ENCODE data around the gene CST3. TPM values are rescaled to one million over a fixed set of nuclear protein-coding genes. Genes with fewer than 3 reads are reported as not detected.

The CST3 gene
- total RNA-seq, 1 donor: 229 TPM

- Histone ChIP-seq H3K79me2 (ENCODE audit: insufficient read depth, low read length) (peaks cover 26% of the 10 kb centered on the region), H3K27ac (ENCODE audit: low read depth, low read length) (no peak overlapping the region), H3K4me2 (ENCODE audit: insufficient read depth, low read length) (no peak overlapping the region), H3K4me1 (ENCODE audit: insufficient read depth, low read length) (peaks cover 17% of the 10 kb centered on the region), H3K36me3 (ENCODE audit: insufficient read depth, low read length) (peaks cover 20% of the 10 kb centered on the region), H4K20me1 (ENCODE audit: insufficient read depth, low read length) (peaks cover 24% of the 10 kb centered on the region), H3K4me3 (ENCODE audit: insufficient read depth, low read length) (no peak overlapping the region), H2AFZ (ENCODE audit: low read length) (no peak overlapping the region), H3K27me3 (ENCODE audit: insufficient read depth, low read length) (no peaks in the 10 kb centered on the region), H3K9me3 (ENCODE audit: low read depth, low read length) (no peaks in the 10 kb centered on the region)
- TF ChIP-seq, protein P1, sequence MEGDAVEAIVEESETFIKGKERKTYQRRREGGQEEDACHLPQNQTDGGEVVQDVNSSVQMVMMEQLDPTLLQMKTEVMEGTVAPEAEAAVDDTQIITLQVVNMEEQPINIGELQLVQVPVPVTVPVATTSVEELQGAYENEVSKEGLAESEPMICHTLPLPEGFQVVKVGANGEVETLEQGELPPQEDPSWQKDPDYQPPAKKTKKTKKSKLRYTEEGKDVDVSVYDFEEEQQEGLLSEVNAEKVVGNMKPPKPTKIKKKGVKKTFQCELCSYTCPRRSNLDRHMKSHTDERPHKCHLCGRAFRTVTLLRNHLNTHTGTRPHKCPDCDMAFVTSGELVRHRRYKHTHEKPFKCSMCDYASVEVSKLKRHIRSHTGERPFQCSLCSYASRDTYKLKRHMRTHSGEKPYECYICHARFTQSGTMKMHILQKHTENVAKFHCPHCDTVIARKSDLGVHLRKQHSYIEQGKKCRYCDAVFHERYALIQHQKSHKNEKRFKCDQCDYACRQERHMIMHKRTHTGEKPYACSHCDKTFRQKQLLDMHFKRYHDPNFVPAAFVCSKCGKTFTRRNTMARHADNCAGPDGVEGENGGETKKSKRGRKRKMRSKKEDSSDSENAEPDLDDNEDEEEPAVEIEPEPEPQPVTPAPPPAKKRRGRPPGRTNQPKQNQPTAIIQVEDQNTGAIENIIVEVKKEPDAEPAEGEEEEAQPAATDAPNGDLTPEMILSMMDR (IDR thresholded peaks at IDR 0.05; ENCODE audit: extremely low read depth, low read depth, low read length): no peak
- DNase-seq (ENCODE audit: insufficient read length, low spot score, missing footprints): no peak
Measured at GRCh38 chr20:23634044-23634801, 3.5 kb downstream of the CST3 start.

DNA sequence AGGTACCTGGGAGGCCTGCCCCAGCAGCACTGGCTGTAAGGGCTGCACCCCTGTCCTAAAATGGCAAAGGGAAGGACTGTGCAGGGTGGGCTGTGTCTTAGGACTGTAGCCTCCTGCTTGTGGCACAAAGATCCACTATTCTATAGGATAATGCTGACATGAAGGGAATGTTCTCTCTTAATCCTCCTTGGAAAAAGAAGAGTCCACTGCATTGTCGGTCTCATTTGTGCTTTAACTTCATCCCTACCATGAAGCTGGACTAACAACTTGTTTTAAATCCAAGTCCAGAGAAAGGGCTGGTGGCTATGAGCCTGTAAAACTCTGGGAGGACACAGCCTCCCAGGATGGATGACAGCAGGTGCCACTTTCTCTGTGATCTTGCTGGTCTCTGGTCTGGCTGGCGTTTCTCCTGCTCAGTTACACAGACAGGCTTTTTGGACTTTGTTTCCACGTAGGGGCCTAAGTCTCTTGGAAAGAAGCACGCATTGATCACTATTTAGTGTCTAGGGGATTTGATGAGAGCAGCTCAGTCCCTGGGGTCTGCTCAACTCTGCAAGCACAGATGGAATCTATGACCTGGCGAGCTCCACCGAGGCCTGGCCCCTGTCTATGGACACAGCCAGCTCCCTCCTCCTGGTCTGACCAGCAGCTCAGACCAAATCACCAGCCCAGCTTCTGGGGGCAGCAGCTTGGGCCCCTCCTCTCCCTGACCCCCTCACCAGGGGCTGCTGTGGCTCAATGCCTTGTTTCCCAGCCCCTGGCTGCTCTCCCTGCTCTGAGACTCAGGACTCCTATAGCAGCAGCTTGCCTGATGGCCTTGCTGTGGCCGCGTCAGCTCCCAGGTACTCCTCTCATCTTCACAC lies 4.8 kb downstream of the CST3 start:
- peaks cover 24% of the 10 kb centered on the region for H4K20me1 ChIP-seq (ENCODE audit: insufficient read depth, low read length)
- no peaks in the 10 kb centered on the region for H3K27me3 ChIP-seq (ENCODE audit: insufficient read depth, low read length)
- H3K27ac ChIP-seq (ENCODE audit: low read depth, low read length): no peak overlapping the region
- DNase-seq (ENCODE audit: insufficient read length, low spot score, missing footprints): peak; percentile 73
- H3K9me3 ChIP-seq (ENCODE audit: low read depth, low read length): no peaks in the 10 kb centered on the region
- H2AFZ ChIP-seq (ENCODE audit: low read length): no peak overlapping the region
- H3K4me3 ChIP-seq (ENCODE audit: insufficient read depth, low read length): no peak overlapping the region
- peaks cover 25% of the 10 kb centered on the region for H3K4me1 ChIP-seq (ENCODE audit: insufficient read depth, low read length)
- H3K4me2 ChIP-seq (ENCODE audit: insufficient read depth, low read length): no peak overlapping the region
- peaks cover 20% of the 10 kb centered on the region for H3K36me3 ChIP-seq (ENCODE audit: insufficient read depth, low read length)
- TF ChIP-seq, protein P1 (IDR thresholded peaks at IDR 0.05; ENCODE audit: extremely low read depth, low read depth, low read length): no peak
- H3K79me2 ChIP-seq (ENCODE audit: insufficient read depth, low read length): peaks cover 26% of the 10 kb centered on the region

DNA sequence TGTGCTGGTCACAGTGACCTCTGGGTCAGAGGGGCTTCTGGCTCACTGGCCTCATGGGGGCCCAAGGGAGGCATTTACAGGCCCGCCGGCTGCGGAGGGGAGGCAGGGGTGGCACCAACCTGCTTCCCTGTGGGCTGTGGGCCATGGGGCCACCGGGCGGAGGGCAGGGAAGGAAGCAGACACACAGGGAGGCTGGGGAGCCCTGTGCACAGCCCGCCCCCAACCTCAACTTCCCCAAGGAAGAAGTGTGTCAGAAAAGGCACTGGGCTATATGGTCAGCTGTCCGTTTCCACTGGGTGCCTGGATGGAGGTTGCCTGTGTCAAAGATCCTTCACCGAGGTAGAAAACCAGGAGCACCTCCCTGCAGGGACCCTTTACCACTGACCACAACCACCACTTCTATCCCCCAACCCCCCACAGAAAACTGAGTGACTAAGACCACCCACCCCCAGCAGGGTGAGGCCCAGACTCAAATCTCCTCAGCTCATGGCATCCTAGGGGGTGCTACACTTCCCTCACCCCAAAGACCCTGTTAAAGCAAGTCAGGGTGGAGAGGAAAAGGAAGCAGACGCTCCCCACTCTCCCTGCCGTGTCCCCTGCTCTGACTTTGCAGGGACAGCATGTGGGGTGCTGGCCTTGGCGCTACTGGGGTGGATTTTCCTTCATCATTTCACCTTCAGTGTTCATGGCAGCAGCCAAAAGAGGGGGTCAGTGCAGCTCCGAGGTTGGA lies 5.6 kb downstream of the CST3 start:
- peaks cover 20% of the 10 kb centered on the region for H3K36me3 ChIP-seq (ENCODE audit: insufficient read depth, low read length)
- TF ChIP-seq, protein P1 (IDR thresholded peaks at IDR 0.05; ENCODE audit: extremely low read depth, low read depth, low read length): no peak
- peaks cover 25% of the 10 kb centered on the region for H3K79me2 ChIP-seq (ENCODE audit: insufficient read depth, low read length)
- H3K9me3 ChIP-seq (ENCODE audit: low read depth, low read length): no peaks in the 10 kb centered on the region
- no peak overlapping the region for H2AFZ ChIP-seq (ENCODE audit: low read length)
- DNase-seq (ENCODE audit: insufficient read length, low spot score, missing footprints): no peak
- no peaks in the 10 kb centered on the region for H3K27me3 ChIP-seq (ENCODE audit: insufficient read depth, low read length)
- H3K4me2 ChIP-seq (ENCODE audit: insufficient read depth, low read length): no peak overlapping the region
- peaks cover 24% of the 10 kb centered on the region for H4K20me1 ChIP-seq (ENCODE audit: insufficient read depth, low read length)
- H3K4me1 ChIP-seq (ENCODE audit: insufficient read depth, low read length): peaks cover 25% of the 10 kb centered on the region
- no peak overlapping the region for H3K27ac ChIP-seq (ENCODE audit: low read depth, low read length)
- H3K4me3 ChIP-seq (ENCODE audit: insufficient read depth, low read length): no peak overlapping the region
